GM04503 (cell line): Measurements from ENCODE around the gene SFXN5.

Experiments used
- DNase-seq: peaks from one replicate; pipeline ENCODE4 v3.0.0-alpha.2; 2012; ENCODE audit warnings: low read depth

The SFXN5 gene

GRCh38 chr2:72994282-72994990, 77.1 kb downstream of the SFXN5 start:
- no peak for DNase-seq

GRCh38 chr2:72993933-72994280, 77.6 kb downstream of the SFXN5 start:
- DNase-seq: no peak

- DNase-seq: no peak
Measured at GRCh38 chr2:72993147-72993932, 78.2 kb downstream of the SFXN5 start.

GRCh38 chr2:72992734-72993102, 78.8 kb downstream of the SFXN5 start:
- no peak for DNase-seq

GRCh38 chr2:72991980-72992733, 79.4 kb downstream of the SFXN5 start:
- no peak for DNase-seq

- DNase-seq: no peak
Measured at GRCh38 chr2:72991439-72991725, 80.1 kb downstream of the SFXN5 start.

- no peak for DNase-seq
Measured at GRCh38 chr2:72990695-72991438, 80.6 kb downstream of the SFXN5 start.

GRCh38 chr2:72989770-72990556, 81.5 kb downstream of the SFXN5 start:
- no peak for DNase-seq

GRCh38 chr2:72988726-72989273, 82.7 kb downstream of the SFXN5 start:
- DNase-seq: no peak

GRCh38 chr2:72988041-72988440, 83.5 kb downstream of the SFXN5 start:
- DNase-seq: no peak

- no peak for DNase-seq
Measured at GRCh38 chr2:72985891-72986683, 85.4 kb downstream of the SFXN5 start.

GRCh38 chr2:72985136-72985535, 86.4 kb downstream of the SFXN5 start:
- DNase-seq: no peak

- DNase-seq: no peak
Measured at GRCh38 chr2:72984172-72984671, 87.3 kb downstream of the SFXN5 start.

- no peak for DNase-seq
Measured at GRCh38 chr2:72983500-72984161, 87.9 kb downstream of the SFXN5 start.

GRCh38 chr2:72982781-72983499, 88.6 kb downstream of the SFXN5 start:
- DNase-seq: no peak

GRCh38 chr2:72982219-72982618, 89.3 kb downstream of the SFXN5 start:
- DNase-seq: no peak

- no peak for DNase-seq
Measured at GRCh38 chr2:72981536-72981935, 90.0 kb downstream of the SFXN5 start.

- no peak for DNase-seq
Measured at GRCh38 chr2:72980535-72981217, 90.8 kb downstream of the SFXN5 start.

- DNase-seq: no peak
Measured at GRCh38 chr2:72979896-72980295, 91.6 kb downstream of the SFXN5 start.
